HCT116 (cell line): ENCODE results near the gene BNC2. TPM values are rescaled to one million over a fixed set of nuclear protein-coding genes. Genes with fewer than 3 reads are reported as not detected.

ENCODE experiments used
- ATAC-seq: fragments of 200-7000 bp; cut with Tn5 transposase; 2 replicates; pipeline ENCODE4 v1.9.1; 2020; ENCODE audit warnings: mild to moderate bottlenecking, moderate library complexity
- BruUV-seq: library from RNA; stranded (reverse); fragments of 400-500 nt; replicated peaks from 2 replicates; lab custom pipeline; 2021; lab: Mats Ljungman, UMichigan
- CTCF ChIA-PET: fragments of 300-600 bp; sonication (Branson Sonifier 250); formaldehyde crosslinking; loops from one replicate; lab custom pipeline; 2021; ENCODE audit warnings: antibody characterized with exemption; lab: Charles Lee
- POLR2A ChIA-PET: fragments of 300-600, 350-600 bp; sonication (Branson Sonifier 250); formaldehyde crosslinking; loops from one replicate; lab custom pipeline; 2021; ENCODE audit warnings: antibody characterized with exemption; lab: Charles Lee
- RAD21 ChIA-PET, 2 experiments: fragments of 300-600 bp; sonication (Branson Sonifier 250); formaldehyde crosslinking; loops; one replicate each; lab custom pipeline; 2023; ENCODE audit warnings: low total read pairs in 2 of 2; ENCODE audit not compliant: uncharacterized antibody in 2 of 2, unreplicated experiment in 2 of 2, low non-redundant PET in 1 of 2; lab: Charles Lee
- DNase-seq: peaks from one replicate; pipeline ENCODE4 v3.0.0-alpha.2; 2010; ENCODE audit warnings: low read depth, low spot score
- H2AFZ ChIP-seq: fragments of 200-600 bp; shearing (Covaris generic), sonication (generic); 2 replicates; pipeline ENCODE4 v1.6.1; 2017; ENCODE audit warnings: low read depth, mixed run types, mixed read lengths, antibody characterized with exemption, low read length; ENCODE audit not compliant: poor library complexity, severe bottlenecking
- H3K27ac ChIP-seq: 2 replicates; pipeline ENCODE4 v1.5.1; 2012; ENCODE audit warnings: low read depth, low read length
- H3K27me3 ChIP-seq: fragments of 200-600 bp; sonication (generic); 2 replicates; pipeline ENCODE4 v1.6.1; 2016; ENCODE audit warnings: mixed run types, low read length, mixed read lengths; ENCODE audit not compliant: insufficient read depth
- H3K36me3 ChIP-seq, 2 experiments: fragments of 200-500 bp in 1 of 2; fragments of 200-600 bp in 1 of 2; sonication (Bioruptor generic) in 1 of 2; sonication (generic) in 1 of 2; 2 replicates each; pipeline versions ENCODE4 v1.5.1 to v1.6.1; 2014 to 2016; ENCODE audit warnings: low read length in 2 of 2, inconsistent platforms in 1 of 2, mixed read lengths in 1 of 2, mixed run types in 1 of 2; ENCODE audit not compliant: insufficient read depth in 2 of 2, control insufficient read depth in 1 of 2
- H3K4me1 ChIP-seq, 2 experiments: fragments of 200-600 bp in 1 of 2; sonication (generic) in 1 of 2; 2 replicates each; pipeline versions ENCODE4 v1.5.1 to v1.6.1; 2012 to 2017; ENCODE audit warnings: low read length in 2 of 2, inconsistent platforms in 1 of 2, mild to moderate bottlenecking in 1 of 2, mixed read lengths in 1 of 2, mixed run types in 1 of 2, moderate library complexity in 1 of 2; ENCODE audit not compliant: insufficient read depth in 2 of 2, control insufficient read depth in 1 of 2
- H3K4me2 ChIP-seq: fragments of 200-600 bp; sonication (generic); 2 replicates; pipeline ENCODE4 v1.6.1; 2017; ENCODE audit warnings: mixed run types, low read length, mixed read lengths
- H3K4me3 ChIP-seq, 2 experiments: fragments of 200-600 bp in 1 of 2; sonication (generic) in 1 of 2; replicated peaks in 1 of 2; 2 replicates each; pipeline ENCODE4 v1.5.1; 2011 to 2016; ENCODE audit warnings: low read length in 2 of 2, control low read depth in 1 of 2, low read depth in 1 of 2, mild to moderate bottlenecking in 1 of 2, mixed read lengths in 1 of 2, mixed run types in 1 of 2
- H3K79me2 ChIP-seq: fragments of 200-600 bp; sonication (generic); 2 replicates; pipeline ENCODE4 v1.6.1; 2017; ENCODE audit warnings: mild to moderate bottlenecking, mixed run types, low read length, moderate library complexity, mixed read lengths; ENCODE audit not compliant: insufficient read depth
- H3K9ac ChIP-seq: fragments of 200-600 bp; sonication (generic); 2 replicates; pipeline ENCODE4 v1.6.1; 2016; ENCODE audit warnings: low read length, mixed read lengths
- H3K9me2 ChIP-seq: fragments of 200-600 bp; sonication (generic), shearing (Covaris generic); 2 replicates; pipeline ENCODE4 v1.6.1; 2017; ENCODE audit warnings: mixed run types, mild to moderate bottlenecking, moderate library complexity; ENCODE audit not compliant: insufficient read depth
- H3K9me3 ChIP-seq, 2 experiments: fragments of 200-500 bp in 1 of 2; fragments of 200-600 bp in 1 of 2; sonication (Bioruptor generic) in 1 of 2; sonication (generic) in 1 of 2; 2 replicates each; pipeline ENCODE4 v1.6.1; 2014 to 2017; ENCODE audit warnings: low read length in 2 of 2, mixed read lengths in 2 of 2, inconsistent platforms in 1 of 2, low read depth in 1 of 2, mild to moderate bottlenecking in 1 of 2, mixed run types in 1 of 2, moderate library complexity in 1 of 2; ENCODE audit not compliant: control insufficient read depth in 1 of 2, insufficient read depth in 1 of 2
- H4K20me1 ChIP-seq: fragments of 200-600 bp; sonication (generic), shearing (Covaris generic); 2 replicates; pipeline ENCODE4 v1.6.1; 2017; ENCODE audit warnings: mixed run types, mild to moderate bottlenecking, moderate library complexity; ENCODE audit not compliant: insufficient read depth
- ATF3 ChIP-seq: IDR thresholded peaks from 2 replicates; pipeline ENCODE4 v1.6.1; 2012
- CEBPB ChIP-seq: IDR thresholded peaks from 2 replicates; pipeline ENCODE4 v1.6.1; 2012; ENCODE audit warnings: low read depth
- CTCF ChIP-seq, 3 experiments: fragments of 200-600 bp in 1 of 3; sonication (generic) in 1 of 3; IDR thresholded peaks in 2 of 3; conservative IDR thresholded peaks in 1 of 3; 2 replicates each; pipeline ENCODE4 v1.5.1; 2012 to 2017; ENCODE audit warnings: low read depth in 2 of 3, low read length in 2 of 3, antibody characterized with exemption in 1 of 3, borderline replicate concordance in 1 of 3, control low read depth in 1 of 3, mild to moderate bottlenecking in 1 of 3, mixed read lengths in 1 of 3, mixed run types in 1 of 3, moderate library complexity in 1 of 3; ENCODE audit not compliant: insufficient read depth in 1 of 3
- EGR1 ChIP-seq: IDR thresholded peaks from 2 replicates; pipeline ENCODE4 v1.6.1; 2012; ENCODE audit warnings: low read depth
- EZH2 ChIP-seq: fragments of 200-600 bp; sonication (generic); IDR thresholded peaks from 2 replicates; pipeline ENCODE4 v1.6.1; 2017; ENCODE audit warnings: antibody characterized with exemption, mixed run types
- EZH2phosphoT487 ChIP-seq: fragments of 200-600 bp; IDR thresholded peaks from 2 replicates; pipeline ENCODE4 v1.6.1; 2018; ENCODE audit warnings: antibody characterized with exemption, borderline replicate concordance
- FOSL1 ChIP-seq: IDR thresholded peaks from 2 replicates; pipeline ENCODE4 v1.6.1; 2012; ENCODE audit warnings: low read depth
- JUND ChIP-seq: IDR thresholded peaks from 2 replicates; pipeline ENCODE4 v1.6.1; 2012
- MAX ChIP-seq: IDR thresholded peaks from 2 replicates; pipeline ENCODE4 v1.6.1; 2012
- POLR2A ChIP-seq: IDR thresholded peaks from 2 replicates; pipeline ENCODE4 v1.7.0; 2011; ENCODE audit warnings: borderline replicate concordance; ENCODE audit not compliant: insufficient read depth, insufficient read length; ENCODE audit errors: extremely low read depth
- POLR2AphosphoS5 ChIP-seq: IDR thresholded peaks from 2 replicates; pipeline ENCODE4 v1.6.1; 2011; ENCODE audit warnings: mild to moderate bottlenecking, low read depth, low read length, moderate library complexity
- RAD21 ChIP-seq: IDR thresholded peaks from 2 replicates; pipeline ENCODE4 v1.6.1; 2012; ENCODE audit warnings: low read depth, mild to moderate bottlenecking
- REST ChIP-seq: IDR thresholded peaks from 2 replicates; pipeline ENCODE4 v1.6.1; 2012; ENCODE audit warnings: low read depth
- SIN3A ChIP-seq: IDR thresholded peaks from 2 replicates; pipeline ENCODE4 v1.6.1; 2012; ENCODE audit warnings: low read depth
- SP1 ChIP-seq: IDR thresholded peaks from 2 replicates; pipeline ENCODE4 v1.6.1; 2012; ENCODE audit warnings: low read depth
- TCF7L2 ChIP-seq: IDR thresholded peaks from 2 replicates; pipeline ENCODE4 v1.7.0; 2011; ENCODE audit warnings: borderline replicate concordance, inconsistent platforms; ENCODE audit not compliant: insufficient read depth, insufficient read length; ENCODE audit errors: extremely low read depth
- YY1 ChIP-seq: IDR thresholded peaks from 2 replicates; pipeline ENCODE4 v1.6.1; 2011; ENCODE audit warnings: low read length, low read depth, moderate library complexity, mild to moderate bottlenecking; ENCODE audit not compliant: insufficient replicate concordance; ENCODE audit errors: extremely low read depth
- ZBTB33 ChIP-seq: IDR thresholded peaks from 2 replicates; pipeline ENCODE4 v1.6.1; 2011; ENCODE audit warnings: mild to moderate bottlenecking, low read length, moderate library complexity; ENCODE audit not compliant: insufficient replicate concordance; ENCODE audit errors: extremely low read depth
- ZNF274 ChIP-seq: fragments of 200-500 bp; sonication (Bioruptor generic); IDR thresholded peaks from 2 replicates; pipeline ENCODE4 v1.6.1; 2014; ENCODE audit warnings: mild to moderate bottlenecking, low read depth, low read length, inconsistent platforms
- intact Hi-C: fragments of 100-400 bp; cut with micrococcal nuclease; formaldehyde crosslinking; loops from 2 replicates; pipeline ENCODE4 v1.10.0; 2022
- total RNA-seq: library from RNA; stranded (reverse); gene quantifications from one replicate; pipeline ENCODE4 v1.2.1, GENCODE V29; 2021; ENCODE audit not compliant: unreplicated experiment

The BNC2 gene
- total RNA-seq, 1 experiment from 2014 or later: 0.37 TPM

- no peaks in the 10 kb centered on the region for H3K4me1 ChIP-seq
- H3K36me3 ChIP-seq: no peaks in the 10 kb centered on the region
- no peak for DNase-seq
- POLR2A ChIA-PET: no interaction called here
- intact Hi-C loops: no loop called here
- no peak overlapping the region for H3K4me3 ChIP-seq
- no peak overlapping the region for H3K9ac ChIP-seq
- TF ChIP-seq RAD21 (no peak), ATF3 (no peak), ZBTB33 (no peak), FOSL1 (no peak), EZH2phosphoT487 (no peak), MAX (no peak), YY1 (no peak), JUND (no peak), CTCF (IDR thresholded peaks at IDR 0.05 in 2 of 3, conservative IDR thresholded peaks at IDR 0.05 in 1 of 3; ENCODE audit: borderline replicate concordance in 1 of 3, insufficient read depth in 1 of 3, low read depth in 2 of 3, low read length in 2 of 3) (no peak), POLR2A (no peak), EGR1 (no peak), CEBPB (no peak), SIN3A (no peak), TCF7L2 (no peak), POLR2AphosphoS5 (no peak), SP1 (no peak), EZH2 (no peak), REST (no peak), ZNF274 (no peak)
- TF ChIP-seq, all 23 proteins: peak for 0
- Histone ChIP-seq H3K4me2 (no peak overlapping the region), H2AFZ (no peak overlapping the region), H4K20me1 (no peaks in the 10 kb centered on the region), H3K9me3 (no peaks in the 10 kb centered on the region), H3K27me3 (peaks cover 37% of the 10 kb centered on the region), H3K9me2 (no peaks in the 10 kb centered on the region), H3K79me2 (no peaks in the 10 kb centered on the region), H3K27ac (no peak overlapping the region)
- RAD21 ChIA-PET: no interaction called here
- ATAC-seq: no peak
- CTCF ChIA-PET: no interaction called here
- no TSS peak for BruUV-seq
These were observed 452.7 kb downstream of the BNC2 start for GRCh38 chr9:16417749-16418148.
